Measurements from ENCODE around the gene RANBP3L.

- no peak for TF ChIP-seq CTCF (IDR thresholded peaks at IDR 0.05; ENCODE audit: insufficient read depth, low read length, poor library complexity, severe bottlenecking)
- TF ChIP-seq EZH2phosphoT487 (conservative IDR thresholded peaks at IDR 0.05; ENCODE audit: low read length), result no peak
These were observed 60.7 kb downstream of the RANBP3L start for GRCh38 chr5:36240779-36241630.

All from SU-DHL-6 (cell line).